HG03108 (cell line): ENCODE data around the gene ZNF750.
A peak's percentile ranks its signal among the peaks of the same experiment; 100 is the strongest.

Experiments used
- ATAC-seq: cut with Tn5 transposase; IDR thresholded peaks from one replicate; pipeline ENCODE4 v1.9.1; 2021; ENCODE audit warnings: moderate library complexity; ENCODE audit not compliant: unreplicated experiment

The ZNF750 gene

GRCh38 chr17:82860606-82861392 lies 21.0 kb upstream of the ZNF750 start:
- no peak for ATAC-seq

GRCh38 chr17:82859431-82860403 lies 19.9 kb upstream of the ZNF750 start:
- peak; percentile 29 for ATAC-seq

- no peak for ATAC-seq
These were observed 18.7 kb upstream of the ZNF750 start for GRCh38 chr17:82858376-82859126.

- no peak for ATAC-seq
These were observed 16.5 kb upstream of the ZNF750 start for GRCh38 chr17:82856361-82856760.

- no peak for ATAC-seq
These were observed 14.4 kb upstream of the ZNF750 start for GRCh38 chr17:82854226-82854625.

GRCh38 chr17:82851381-82851780 lies 11.6 kb upstream of the ZNF750 start:
- no peak for ATAC-seq

- no peak for ATAC-seq
These were observed 9.5 kb upstream of the ZNF750 start for GRCh38 chr17:82849076-82849945.

GRCh38 chr17:82848022-82848592 lies 8.3 kb upstream of the ZNF750 start:
- no peak for ATAC-seq

GRCh38 chr17:82846061-82846691 lies 6.4 kb upstream of the ZNF750 start:
- no peak for ATAC-seq

- no peak for ATAC-seq
These were observed 5.5 kb upstream of the ZNF750 start for GRCh38 chr17:82845163-82845807.

- no peak for ATAC-seq
These were observed 5.0 kb upstream of the ZNF750 start for GRCh38 chr17:82844796-82845162.

- ATAC-seq, result no peak
These were observed 4.3 kb upstream of the ZNF750 start for GRCh38 chr17:82843904-82844680.

- no peak for ATAC-seq
These were observed 2.2 kb upstream of the ZNF750 start for GRCh38 chr17:82841921-82842596.

- no peak for ATAC-seq
These were observed 609 bp upstream of the ZNF750 start for GRCh38 chr17:82840431-82840831.

- no peak for ATAC-seq
These were observed 1.3 kb downstream of the ZNF750 start for GRCh38 chr17:82838386-82839063.

- ATAC-seq, result no peak
These were observed 2.1 kb downstream of the ZNF750 start for GRCh38 chr17:82837586-82838320.
